ENCODE results near the gene NUDT6.
"Not testable (repeated sequence)": the region's sequence is repeated elsewhere in the genome, so short reads cannot be mapped to it uniquely, and the experiment has no call there.

NUDT6 gene, protein sequence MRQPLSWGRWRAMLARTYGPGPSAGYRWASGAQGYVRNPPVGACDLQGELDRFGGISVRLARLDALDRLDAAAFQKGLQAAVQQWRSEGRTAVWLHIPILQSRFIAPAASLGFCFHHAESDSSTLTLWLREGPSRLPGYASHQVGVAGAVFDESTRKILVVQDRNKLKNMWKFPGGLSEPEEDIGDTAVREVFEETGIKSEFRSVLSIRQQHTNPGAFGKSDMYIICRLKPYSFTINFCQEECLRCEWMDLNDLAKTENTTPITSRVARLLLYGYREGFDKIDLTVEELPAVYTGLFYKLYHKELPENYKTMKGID

GRCh38 chr4:122921971-122922876, at the start of gene NUDT6:
NUDT6 (minus strand) TSS chr4:122922597; CDS start chr4:122922572, 25 bp downstream.
- DNase-seq, result peak; percentile 74

DNA sequence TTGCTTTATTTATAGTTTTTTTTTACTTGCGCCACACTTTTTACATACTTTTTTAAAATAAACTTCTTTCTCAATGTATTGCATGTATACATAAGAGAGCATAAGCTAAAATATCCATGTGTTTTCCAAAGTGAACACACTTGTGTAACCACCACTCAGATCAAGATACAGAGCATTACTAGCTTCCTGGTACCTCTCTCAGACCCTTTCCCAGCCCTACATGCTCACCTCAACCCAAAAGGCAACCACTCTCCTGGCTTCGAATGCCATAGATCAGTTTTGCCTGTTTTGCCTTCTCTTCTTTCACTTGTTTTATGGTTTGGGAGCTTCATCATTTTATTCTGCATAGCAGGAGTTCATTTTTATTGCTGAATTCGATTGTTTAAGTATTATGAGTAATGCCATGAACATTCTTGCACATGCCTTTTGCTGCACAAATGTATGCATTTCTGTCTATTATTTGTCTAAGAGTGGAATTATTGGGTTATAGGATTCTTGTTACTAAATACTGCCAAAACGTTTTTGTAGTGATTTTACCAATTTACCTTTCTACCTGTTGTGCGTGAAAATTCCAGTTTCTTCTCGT, 45.9 kb upstream of the NUDT6 start:
- DNase-seq, result no peak

DNA sequence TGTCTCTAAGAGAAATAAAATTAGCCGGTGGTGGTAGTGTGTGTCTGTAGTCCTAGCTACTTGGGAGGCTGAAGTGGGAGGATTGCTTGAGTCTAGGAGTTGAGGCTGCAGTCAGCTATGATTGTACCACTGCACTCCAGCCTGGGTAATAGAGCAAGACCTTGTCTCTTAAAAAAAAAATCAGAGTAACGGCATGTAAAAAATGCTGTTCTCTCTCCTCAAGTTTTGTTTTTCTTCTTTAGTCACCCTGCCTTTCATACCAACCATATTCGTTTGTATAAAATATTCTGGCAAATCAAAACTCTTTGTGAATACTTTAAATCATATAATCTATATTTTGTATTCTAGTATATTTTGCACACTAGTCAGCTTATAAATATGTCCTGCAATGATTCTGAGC, 44.8 kb upstream of the NUDT6 start:
- no peak for DNase-seq

- no peak for DNase-seq
Measured at GRCh38 chr4:122966201-122966600, 43.8 kb upstream of the NUDT6 start.

- no peak for DNase-seq
Measured at GRCh38 chr4:122963216-122963615, 40.8 kb upstream of the NUDT6 start.

GRCh38 chr4:122960611-122961000, 38.2 kb upstream of the NUDT6 start:
- no peak for DNase-seq

DNA sequence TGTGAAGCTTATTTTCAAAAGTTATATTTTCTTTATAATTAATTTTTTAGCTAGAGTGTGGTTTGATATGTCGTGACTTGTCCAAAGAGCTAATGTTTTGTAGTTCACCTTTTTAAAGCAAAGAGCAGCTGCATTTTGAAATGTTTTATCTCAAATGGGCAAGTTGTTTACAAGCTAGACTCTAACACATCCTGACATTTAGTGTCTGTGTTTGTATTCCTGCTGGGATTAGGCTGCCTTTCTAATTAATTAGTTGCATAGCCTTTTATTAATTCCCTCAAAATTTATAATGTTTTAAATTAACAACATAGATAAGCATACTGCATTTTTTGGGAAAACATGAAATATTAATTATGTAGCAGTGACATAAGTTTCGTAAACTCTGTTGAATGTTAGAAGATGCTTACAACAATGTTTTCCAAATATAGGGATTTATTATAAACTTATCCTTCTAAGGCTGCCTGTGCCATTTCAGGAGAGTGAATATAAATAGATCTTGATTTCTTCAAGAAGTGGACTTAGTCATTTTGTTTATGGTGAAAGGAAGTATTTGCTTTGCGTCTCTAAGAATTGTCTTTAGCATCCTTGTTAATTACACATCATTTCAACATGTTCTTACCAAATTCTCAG, 37.7 kb upstream of the NUDT6 start:
- no peak for DNase-seq

- DNase-seq, result no peak
Measured at GRCh38 chr4:122959441-122959840, 37.0 kb upstream of the NUDT6 start.

GRCh38 chr4:122958505-122958904, 36.1 kb upstream of the NUDT6 start:
- DNase-seq, result no peak

GRCh38 chr4:122953924-122954323, 31.5 kb upstream of the NUDT6 start:
- no peak for DNase-seq

DNA sequence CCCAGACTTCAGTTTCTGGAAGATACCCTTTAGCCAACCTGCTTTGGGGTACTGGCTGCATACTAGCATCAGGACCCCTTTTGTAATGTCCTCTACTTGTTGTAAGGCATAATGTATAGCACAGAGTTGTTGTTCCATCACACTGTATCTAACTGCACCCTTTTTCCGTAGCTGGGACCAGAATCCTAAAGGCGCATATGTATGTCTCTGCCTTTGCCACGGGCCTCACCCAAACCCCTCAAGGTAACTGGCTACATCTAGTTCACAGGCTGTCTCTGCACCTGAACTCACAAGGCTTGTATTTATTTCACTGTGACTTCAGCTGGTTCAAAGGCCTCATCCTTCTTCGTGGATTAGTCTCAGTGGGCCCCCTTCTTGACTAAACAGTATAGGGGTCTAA, 29.6 kb upstream of the NUDT6 start:
- DNase-seq, result no peak

DNA sequence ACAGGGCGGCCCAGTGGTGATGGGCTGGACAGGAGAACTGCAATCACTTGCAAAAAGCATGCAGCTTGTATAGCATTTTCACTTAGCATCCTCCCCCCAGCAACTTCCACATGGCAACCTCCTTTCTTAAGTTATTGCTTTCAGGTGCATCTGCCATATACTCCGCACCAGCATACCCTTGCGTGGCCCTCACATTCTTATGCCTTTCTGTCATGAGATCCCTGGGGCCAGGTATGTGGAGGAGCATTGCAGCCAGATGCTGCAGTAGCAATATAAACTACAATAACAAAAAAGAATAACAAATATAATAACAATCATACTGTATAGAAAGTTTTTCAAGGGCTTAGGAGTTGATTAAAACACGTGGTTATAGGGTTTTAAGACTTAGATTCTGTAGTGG, 26.3 kb upstream of the NUDT6 start:
- no peak for DNase-seq

DNA sequence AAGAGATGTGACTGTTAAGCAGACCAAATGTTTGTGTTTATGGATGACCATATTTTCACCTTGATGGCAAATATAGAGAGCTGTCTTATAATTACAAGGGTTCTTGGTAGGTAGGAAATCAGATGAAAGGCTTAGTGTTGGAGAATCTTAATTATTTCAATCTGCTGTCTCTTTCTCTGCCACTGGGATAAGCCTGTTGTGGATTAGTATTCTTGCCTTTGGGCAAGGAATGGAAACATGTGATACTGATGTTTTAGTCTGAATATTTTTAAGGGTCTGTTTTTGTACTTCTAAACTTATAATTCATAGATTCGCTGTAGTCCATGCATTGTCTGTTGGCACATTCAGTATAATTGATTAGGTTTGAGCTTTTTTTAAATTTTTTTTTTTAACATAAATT, 23.7 kb upstream of the NUDT6 start:
- no peak for DNase-seq

- DNase-seq, result not testable (repeated sequence)
Measured at GRCh38 chr4:122945136-122945535, 22.7 kb upstream of the NUDT6 start.

- DNase-seq, result no peak
Measured at GRCh38 chr4:122932763-122933162, 10.4 kb upstream of the NUDT6 start.

DNA sequence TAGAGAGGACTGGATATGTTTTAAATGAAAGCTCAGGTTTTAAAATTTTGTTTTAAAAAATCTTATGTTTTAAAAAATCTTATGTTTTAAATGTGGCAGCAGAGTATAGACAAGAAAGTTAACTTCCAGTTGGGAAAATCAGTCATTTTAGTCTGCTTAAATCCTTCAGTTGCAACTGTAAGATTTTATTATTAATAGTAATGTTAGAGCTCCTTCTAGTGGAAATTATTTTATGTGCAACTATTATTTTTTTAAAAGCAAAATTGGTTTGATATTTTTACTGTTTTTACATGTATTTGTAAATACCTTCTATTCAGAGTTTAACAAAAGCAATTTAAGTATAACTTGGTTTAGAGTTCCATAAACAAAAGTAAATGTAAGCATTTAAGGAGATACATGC, 8.5 kb upstream of the NUDT6 start:
- DNase-seq, result no peak

DNA sequence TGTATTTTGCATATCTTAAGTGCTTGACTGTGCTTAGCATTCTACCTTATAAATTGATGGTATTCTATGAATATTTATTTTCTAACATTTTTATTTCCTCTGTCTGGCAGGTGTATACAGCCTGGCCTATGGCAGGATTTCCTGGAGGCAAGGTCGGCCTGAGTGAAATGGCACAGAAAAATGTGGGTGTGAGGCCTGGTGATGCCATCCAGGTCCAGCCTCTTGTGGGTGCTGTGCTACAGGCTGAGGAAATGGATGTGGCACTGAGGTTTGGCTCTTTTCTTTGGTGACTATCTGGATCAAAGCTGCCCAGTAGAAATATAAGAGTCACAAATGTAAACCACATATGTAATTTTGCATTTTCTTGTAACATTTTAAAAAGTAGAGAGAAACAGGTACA, 6.5 kb upstream of the NUDT6 start:
- no peak for DNase-seq

GRCh38 chr4:122922877-122923511, 597 bp upstream of the NUDT6 start:
- peak; percentile 89 for DNase-seq

DNA sequence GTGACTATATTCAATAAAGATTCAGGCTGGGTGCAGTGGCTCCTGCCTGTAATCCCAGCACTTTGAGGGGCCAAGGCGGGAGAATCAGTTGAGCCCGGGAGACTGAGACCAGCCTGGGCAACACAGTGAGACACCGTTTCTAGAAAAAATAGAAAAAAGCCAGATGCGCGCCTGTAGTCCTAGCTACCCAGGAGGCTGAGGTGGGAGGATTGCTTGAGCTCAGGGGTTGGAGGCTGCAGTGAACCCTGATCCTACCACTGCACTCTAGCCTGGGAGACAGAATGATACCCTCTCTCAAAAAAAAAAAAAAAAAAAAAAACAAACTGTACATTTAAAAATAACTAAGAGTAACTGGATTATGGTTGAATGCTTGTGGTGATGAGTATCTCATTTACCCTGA, 1.1 kb downstream of the NUDT6 start:
- DNase-seq, result no peak

DNA sequence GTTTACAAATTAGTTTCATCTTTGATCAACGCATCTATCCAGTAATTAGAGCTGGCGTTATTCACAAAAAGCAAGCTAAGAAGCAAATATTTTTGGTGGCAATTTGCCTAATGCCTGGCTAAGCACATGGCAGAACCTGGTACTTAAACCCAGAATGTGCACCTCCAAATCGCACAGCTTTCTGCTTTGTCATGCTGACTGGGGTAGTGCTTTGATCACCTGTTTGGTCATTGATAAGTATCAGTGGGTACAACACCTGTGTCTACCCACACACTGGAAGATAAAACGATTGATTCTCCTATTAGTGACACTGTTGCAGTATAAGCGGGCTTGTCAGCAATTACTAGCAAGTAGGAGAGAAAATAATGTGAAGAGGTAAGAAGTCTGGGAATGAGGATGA, 1.9 kb downstream of the NUDT6 start:
- DNase-seq, result no peak

- DNase-seq, result no peak
Measured at GRCh38 chr4:122917731-122918130, 4.7 kb downstream of the NUDT6 start.

DNA sequence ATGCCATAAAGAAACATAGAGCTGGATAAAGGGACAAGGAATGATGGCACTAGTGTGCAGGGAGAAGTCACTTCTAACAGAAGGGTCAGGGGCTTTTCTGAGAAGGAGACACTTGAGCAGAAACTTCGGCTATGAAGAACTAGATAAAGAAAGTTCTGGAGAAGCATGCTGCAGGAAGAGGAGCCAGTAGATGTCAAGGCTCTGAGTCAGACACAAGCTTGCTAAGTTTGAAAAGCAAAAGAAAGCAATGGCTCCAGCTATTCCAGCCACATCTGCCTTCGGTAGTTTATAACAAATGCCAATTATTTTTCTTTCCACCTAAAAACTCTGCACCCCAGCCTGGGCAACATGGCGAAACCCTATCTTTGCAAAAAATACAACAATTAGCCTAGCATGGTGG, 7.5 kb downstream of the NUDT6 start:
- DNase-seq, result no peak

Data from activated CD8-positive, alpha-beta memory T cell treated with anti-CD3 and anti-CD28 coated beads, Interleukin-2, amount 50 U/mL, for 48 hours (primary cell).